GM12878 (cell line): ENCODE measurements around the gene AKT1. TPM values are rescaled to one million over a fixed set of nuclear protein-coding genes. Genes with fewer than 3 reads are reported as not detected.

Experiments
- ATAC-seq: fragments of 200-7000 bp; cut with Tn5 transposase; 3 replicates; pipeline ENCODE4 v1.9.1; 2020; ENCODE audit warnings: mild to moderate bottlenecking, moderate library complexity
- BruUV-seq: library from RNA; stranded (reverse); fragments of 400-500 nt; replicated peaks from 2 replicates; lab custom pipeline; 2021; lab: Mats Ljungman, UMichigan
- CTCF ChIA-PET: fragments of 300-600 bp; sonication (Branson Sonifier 250); formaldehyde crosslinking; extraction: SDS; loops from one replicate; lab custom pipeline; 2021; ENCODE audit warnings: inconsistent platforms; lab: Yijun Ruan, JAX
- POLR2A ChIA-PET: fragments of 350-600 bp; formaldehyde crosslinking; extraction: SDS; loops from one replicate; lab custom pipeline; 2021; ENCODE audit warnings: inconsistent platforms; lab: Charles Lee
- RAD21 ChIA-PET: fragments of 300-600 bp; sonication (Branson Sonifier 250); formaldehyde crosslinking; loops from one replicate; lab custom pipeline; 2023; ENCODE audit warnings: antibody characterized with exemption; ENCODE audit not compliant: unreplicated experiment; lab: Charles Lee
- SMC1A ChIA-PET: fragments of 300-600 bp; sonication (Branson Sonifier 250); formaldehyde crosslinking; loops from one replicate; lab custom pipeline; 2023; ENCODE audit not compliant: unreplicated experiment, uncharacterized antibody; lab: Charles Lee
- DNase-seq: peaks from one replicate; pipeline ENCODE4 v3.0.0-alpha.2; 2011; ENCODE audit warnings: low read depth, low spot score
- FAIRE-seq: peaks from 3 replicates; lab custom pipeline; 2011; peaks lifted over from hg19 to GRCh38; lab: Jason Lieb, UNC
- H2AFZ ChIP-seq: 2 replicates; pipeline ENCODE4 v1.6.0; 2011; ENCODE audit warnings: low read depth, low read length, control low read depth; ENCODE audit not compliant: control insufficient read depth
- H3K27ac ChIP-seq: 2 replicates; pipeline ENCODE4 v1.5.1; 2011; ENCODE audit warnings: control low read depth; ENCODE audit not compliant: control insufficient read depth, insufficient read depth
- H3K27me3 ChIP-seq, 2 experiments: replicated peaks in 1 of 2; 2 replicates each; pipeline versions ENCODE4 v1.6.0 to v1.6.1; 2011; ENCODE audit warnings: low read length in 1 of 2; ENCODE audit not compliant: control insufficient read depth in 2 of 2, insufficient read depth in 2 of 2
- H3K36me3 ChIP-seq, 2 experiments: 2 replicates each; pipeline ENCODE4 v1.5.1; 2011; ENCODE audit warnings: low read length in 1 of 2; ENCODE audit not compliant: control insufficient read depth in 2 of 2, insufficient read depth in 2 of 2
- H3K4me1 ChIP-seq: 2 replicates; pipeline ENCODE4 v1.6.1; 2011; ENCODE audit warnings: mild to moderate bottlenecking, low read length, moderate library complexity, mixed read lengths; ENCODE audit not compliant: control insufficient read depth, insufficient read depth
- H3K4me2 ChIP-seq: 2 replicates; pipeline ENCODE4 v1.6.0; 2011; ENCODE audit warnings: control low read depth; ENCODE audit not compliant: control insufficient read depth, insufficient read depth
- H3K4me3 ChIP-seq: fragments of 200-600 bp; sonication (generic); 2 replicates; pipeline ENCODE4 v1.5.1; 2016
- H3K79me2 ChIP-seq: 2 replicates; pipeline ENCODE4 v1.6.0; 2011; ENCODE audit warnings: low read length; ENCODE audit not compliant: control insufficient read depth, insufficient read depth
- H3K9ac ChIP-seq: 2 replicates; pipeline ENCODE4 v1.8.0; 2011; ENCODE audit warnings: low read length, control low read depth, mixed read lengths; ENCODE audit not compliant: control insufficient read depth, insufficient read depth
- H3K9me3 ChIP-seq: replicated peaks from 3 replicates; pipeline ENCODE4 v1.5.1; 2011; ENCODE audit warnings: mild to moderate bottlenecking, low read length; ENCODE audit not compliant: control insufficient read depth, insufficient read depth
- H4K20me1 ChIP-seq: 2 replicates; pipeline ENCODE4 v1.6.0; 2011; ENCODE audit not compliant: control insufficient read depth, insufficient read depth
- BACH1 ChIP-seq: fragments of 450-650 bp; IDR thresholded peaks from 2 replicates; pipeline ENCODE4 v1.6.1; 2017; ENCODE audit warnings: mild to moderate bottlenecking, borderline replicate concordance
- BMI1 ChIP-seq: fragments of 450-650 bp; IDR thresholded peaks from 2 replicates; pipeline ENCODE4 v1.6.1; 2016; ENCODE audit warnings: mild to moderate bottlenecking, moderate library complexity, borderline replicate concordance
- CHD1 ChIP-seq: IDR thresholded peaks from 2 replicates; pipeline ENCODE4 v1.6.1; 2012; ENCODE audit warnings: low read depth, low read length, improper control_type of control experiment
- CHD2 ChIP-seq: IDR thresholded peaks from 2 replicates; pipeline ENCODE4 v1.6.1; 2011; ENCODE audit warnings: low read depth, low read length, improper control_type of control experiment, borderline replicate concordance
- KLF5 ChIP-seq: fragments of 450-650 bp; IDR thresholded peaks from 2 replicates; pipeline ENCODE4 v1.6.1; 2014; ENCODE audit warnings: mild to moderate bottlenecking; ENCODE audit not compliant: partially characterized antibody
- SMC3 ChIP-seq: IDR thresholded peaks from 2 replicates; pipeline ENCODE4 v1.6.1; 2011; ENCODE audit warnings: low read length, improper control_type of control experiment, borderline replicate concordance
- ZBTB11 ChIP-seq: fragments of 450-650 bp; formaldehyde crosslinking; IDR thresholded peaks from 2 replicates; pipeline ENCODE4 v1.5.0; 2022; ENCODE audit warnings: mild to moderate bottlenecking, missing genetic modification characterization
- ZNF207 ChIP-seq: fragments of 450-650 bp; IDR thresholded peaks from 2 replicates; pipeline ENCODE4 v1.6.1; 2014; ENCODE audit warnings: antibody characterized with exemption, mild to moderate bottlenecking, borderline replicate concordance
- ZSCAN29 ChIP-seq: fragments of 450-650 bp; IDR thresholded peaks from 2 replicates; pipeline ENCODE4 v1.6.1; 2017; ENCODE audit warnings: mild to moderate bottlenecking, moderate library complexity
- WGBS: methylation state at CpG from one replicate; pipeline ENCODE4 v1.1.6; 2016; ENCODE audit warnings: low lambda C conversion rate; ENCODE audit not compliant: insufficient replicate concordance, insufficient coverage; ENCODE audit errors: missing lambda C conversion rate; 5-methylcytosine and 5-hydroxymethylcytosine counted together
- in situ Hi-C: fragments of 300-500 bp; cut with MboI; formaldehyde crosslinking; loops from 9 replicates; pipeline ENCODE4 v1.14.3; 2018; ENCODE audit warnings: mixed read lengths
- intact Hi-C: fragments of 100-400 bp; cut with micrococcal nuclease; formaldehyde crosslinking; loops from one replicate; pipeline ENCODE4 v1.14.2; 2022; ENCODE audit not compliant: unreplicated experiment
- polyA plus RNA-seq, 11 experiments: library from polyadenylated mRNA; depleted of rRNA in 4 of 11; unstranded in 6 of 11; stranded (reverse) in 5 of 11; fragments of >200 nt; fragmentation: Nextera tagmentation in 4 of 11; fragmentation: Illumina TruSeq in 1 of 11; extraction: Ambion mirVana in 4 of 11; extraction: Trizol in 1 of 11; gene quantifications; 1 replicate in 1 of 11; 2 replicates in 10 of 11; pipeline versions ENCODE4 v1.2.1 to v1.2.3, GENCODE V29; 2011 to 2016; ENCODE audit warnings: inconsistent platforms in 2 of 11, missing spikeins in 2 of 11, low read depth in 1 of 11
- total RNA-seq, 4 experiments: library from RNA; depleted of rRNA in 3 of 4; stranded (reverse); fragments of >200 nt in 3 of 4; fragmentation: Illumina TruSeq in 1 of 4; extraction: Trizol in 1 of 4; gene quantifications; 2 replicates each; pipeline versions ENCODE4 v1.2.1 to v1.2.3, GENCODE V29; 2013 to 2021

Gene AKT1
- total and polyA plus RNA-seq, 10 of the 15 experiments (the other 5 are each of a cell fraction or from before 2014, with no cell fraction given), result 0.63 to 110 (median 58.9) TPM

- RAD21 ChIA-PET, result no interaction called here
- H3K4me2 ChIP-seq, result no peak overlapping the region
- in situ Hi-C loops, result no loop called here
- SMC1A ChIA-PET, result no interaction called here
- H4K20me1 ChIP-seq, result no peaks in the 10 kb centered on the region
- no peak for FAIRE-seq
- H2AFZ ChIP-seq, result no peak overlapping the region
- no peak overlapping the region for H3K4me3 ChIP-seq
- no peak overlapping the region for H3K9ac ChIP-seq
- CTCF ChIA-PET, result no interaction called here
- H3K27me3 ChIP-seq, result no peaks in the 10 kb centered on the region; a peak in 2 of 4 replicates
- no peak for ATAC-seq
- intact Hi-C loops, result no loop called here
- BruUV-seq, result no TSS peak
- TF ChIP-seq BACH1, result no peak
- no peak for TF ChIP-seq CHD1
- TF ChIP-seq CHD2, result no peak
- TF ChIP-seq ZSCAN29, result no peak
- TF ChIP-seq ZNF207, result no peak
- TF ChIP-seq BMI1, result no peak
- TF ChIP-seq KLF5, result no peak
- no peak for TF ChIP-seq SMC3
- no peak for TF ChIP-seq ZBTB11 (CRISPR knock-in tag)
- no peaks in the 10 kb centered on the region for H3K36me3 ChIP-seq
- WGBS, result 29% methylated on average over 23 of the region's 23 CpGs
- no peaks in the 10 kb centered on the region for H3K9me3 ChIP-seq
- H3K4me1 ChIP-seq, result no peaks in the 10 kb centered on the region
- no peaks in the 10 kb centered on the region for H3K79me2 ChIP-seq
- H3K27ac ChIP-seq, result no peak overlapping the region
- POLR2A ChIA-PET, result no interaction called here
- no peak for DNase-seq
These were observed 62.4 kb downstream of the AKT1 start for GRCh38 chr14:104732931-104733681.
